Measurements from ENCODE around the gene SLC49A4.

- TF ChIP-seq CTCF (IDR thresholded peaks at IDR 0.05; ENCODE audit: poor library complexity) (no peak), EZH2 (IDR thresholded peaks at IDR 0.05; ENCODE audit: borderline replicate concordance) (no peak), EZH2phosphoT487 (IDR thresholded peaks at IDR 0.05; ENCODE audit: low read depth, severe bottlenecking, unreplicated experiment) (no peak)
Measured at GRCh38 chr3:122828281-122828680, 33.4 kb downstream of the SLC49A4 start.

Data from hepatocyte (in vitro differentiated cells).